D721Med (cell line): ENCODE results near the gene KIAA0825.
"Not testable (repeated sequence)": the region's sequence is repeated elsewhere in the genome, so short reads cannot be mapped to it uniquely, and the experiment has no call there.

Experiments used
- DNase-seq: peaks from one replicate; pipeline ENCODE4 v3.0.0; 2011; ENCODE audit warnings: low spot score; ENCODE audit not compliant: insufficient read length
- FAIRE-seq: peaks from 2 replicates; lab custom pipeline; 2011; peaks lifted over from hg19 to GRCh38; lab: Jason Lieb, UNC
- TF ChIP-seq, protein P1 (sequence below): IDR thresholded peaks from 2 replicates; pipeline ENCODE4 v1.5.1; 2012; ENCODE audit warnings: mild to moderate bottlenecking, control low read depth; ENCODE audit not compliant: insufficient read depth; ENCODE audit errors: missing control alignments

KIAA0825 gene

GRCh38 chr5:94575196-94575595, 43.2 kb downstream of the KIAA0825 start:
- FAIRE-seq (no peak), DNase-seq (no peak)
- TF ChIP-seq, protein P1, sequence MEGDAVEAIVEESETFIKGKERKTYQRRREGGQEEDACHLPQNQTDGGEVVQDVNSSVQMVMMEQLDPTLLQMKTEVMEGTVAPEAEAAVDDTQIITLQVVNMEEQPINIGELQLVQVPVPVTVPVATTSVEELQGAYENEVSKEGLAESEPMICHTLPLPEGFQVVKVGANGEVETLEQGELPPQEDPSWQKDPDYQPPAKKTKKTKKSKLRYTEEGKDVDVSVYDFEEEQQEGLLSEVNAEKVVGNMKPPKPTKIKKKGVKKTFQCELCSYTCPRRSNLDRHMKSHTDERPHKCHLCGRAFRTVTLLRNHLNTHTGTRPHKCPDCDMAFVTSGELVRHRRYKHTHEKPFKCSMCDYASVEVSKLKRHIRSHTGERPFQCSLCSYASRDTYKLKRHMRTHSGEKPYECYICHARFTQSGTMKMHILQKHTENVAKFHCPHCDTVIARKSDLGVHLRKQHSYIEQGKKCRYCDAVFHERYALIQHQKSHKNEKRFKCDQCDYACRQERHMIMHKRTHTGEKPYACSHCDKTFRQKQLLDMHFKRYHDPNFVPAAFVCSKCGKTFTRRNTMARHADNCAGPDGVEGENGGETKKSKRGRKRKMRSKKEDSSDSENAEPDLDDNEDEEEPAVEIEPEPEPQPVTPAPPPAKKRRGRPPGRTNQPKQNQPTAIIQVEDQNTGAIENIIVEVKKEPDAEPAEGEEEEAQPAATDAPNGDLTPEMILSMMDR = no peak

DNA sequence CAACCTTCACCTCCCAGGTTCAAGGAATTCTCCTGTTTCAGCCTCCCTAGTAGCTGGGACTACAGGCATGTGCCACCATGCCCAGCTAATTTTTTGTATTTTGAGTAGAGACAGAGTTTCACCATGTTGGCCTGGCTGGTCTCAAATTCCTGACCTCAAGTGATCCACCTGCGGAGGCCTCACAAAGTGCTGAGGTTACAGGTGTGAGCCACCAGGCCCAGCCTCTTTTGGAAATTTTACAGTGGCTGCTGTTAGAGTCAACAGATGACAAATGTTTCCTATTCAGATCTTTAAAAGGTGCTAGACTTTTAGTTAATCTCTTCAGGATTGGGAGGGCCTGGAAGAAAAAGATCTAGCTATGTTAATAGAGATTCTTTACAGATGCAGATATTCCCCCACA, 45.1 kb downstream of the KIAA0825 start:
- FAIRE-seq, DNase-seq: not testable (repeated sequence)

- DNase-seq = no peak
- no peak for FAIRE-seq
- TF ChIP-seq, protein P1 = no peak
Observed at GRCh38 chr5:94571415-94571814, 47.0 kb downstream of the KIAA0825 start.

DNA sequence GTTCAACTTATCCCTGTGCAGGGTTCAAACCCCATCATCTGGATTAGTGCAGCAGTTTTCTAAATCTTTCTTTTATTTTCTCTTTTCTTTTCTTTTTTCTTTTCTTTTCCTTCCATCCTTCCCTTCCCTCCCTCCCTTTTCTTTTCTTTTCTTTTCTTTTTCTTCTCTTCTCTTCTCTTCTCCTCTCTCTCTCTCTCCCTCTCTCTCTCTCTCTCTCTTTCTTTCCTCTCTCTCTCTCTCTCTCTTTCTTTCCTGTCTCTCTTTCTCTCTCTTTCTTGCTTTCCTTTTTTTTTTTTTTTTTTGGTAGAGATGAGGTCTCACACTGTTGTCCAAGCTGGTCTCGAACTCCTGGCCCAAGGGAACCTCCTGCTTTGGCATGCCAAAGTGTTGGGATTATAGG, 53.6 kb downstream of the KIAA0825 start:
- FAIRE-seq = no peak
- no peak for DNase-seq
- TF ChIP-seq, protein P1 = no peak

GRCh38 chr5:94562327-94562971, 56.0 kb downstream of the KIAA0825 start:
- FAIRE-seq (peak; percentile 86), DNase-seq (peak; percentile 17)
- TF ChIP-seq, protein P1 = no peak

GRCh38 chr5:94558028-94558427, 60.4 kb downstream of the KIAA0825 start:
- TF ChIP-seq, protein P1 = no peak
- FAIRE-seq = no peak
- no peak for DNase-seq

DNA sequence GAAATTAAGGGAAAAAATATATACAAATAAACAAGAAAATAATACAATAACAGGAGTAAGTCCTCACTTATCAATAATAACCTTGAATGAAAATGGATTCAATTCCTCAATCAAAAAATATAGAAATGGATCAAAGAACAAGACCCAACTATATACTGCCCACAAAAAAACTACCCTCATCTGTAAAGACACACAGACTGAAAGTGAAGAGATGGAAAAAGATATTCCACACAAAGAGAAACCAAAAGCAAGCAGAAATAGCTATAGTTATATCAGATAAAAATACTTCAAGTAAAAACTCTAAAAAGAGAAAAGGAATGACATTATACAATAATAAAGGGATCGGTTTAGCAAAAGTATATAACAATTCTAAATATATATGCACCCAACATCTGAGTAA, 66.5 kb downstream of the KIAA0825 start:
- FAIRE-seq = no peak
- DNase-seq = no peak
- TF ChIP-seq, protein P1 = no peak
